WTC11 (cell line): Measurements from ENCODE around the gene WFDC12. TPM values are rescaled to one million over a fixed set of nuclear protein-coding genes. Genes with fewer than 3 reads are reported as not detected.
A peak's percentile ranks its signal among the peaks of the same experiment; 100 is the strongest.

Source experiments
- ATAC-seq: fragments of 200-7000 bp; cut with Tn5 transposase; 2 replicates; pipeline ENCODE4 v1.10.0; 2021; ENCODE audit warnings: mild to moderate bottlenecking, moderate library complexity
- CTCF ChIA-PET: fragments of 300-600 bp; sonication (Branson Sonifier 250); formaldehyde crosslinking; loops from one replicate; lab custom pipeline; 2021; ENCODE audit warnings: antibody characterized with exemption; lab: Charles Lee
- POLR2A ChIA-PET: fragments of 350-600 bp; sonication (Branson Sonifier 250); formaldehyde crosslinking; loops from one replicate; lab custom pipeline; 2021; ENCODE audit warnings: antibody characterized with exemption; lab: Charles Lee
- DNase-seq: peaks from one replicate; pipeline ENCODE4 v3.0.0; 2021; ENCODE audit warnings: low spot score
- H3K27ac Mint-ChIP-seq: 2 replicates; pipeline ENCODE4 v1.8.0; 2021; ENCODE audit warnings: mixed read lengths
- H3K27me3 Mint-ChIP-seq: 2 replicates; pipeline ENCODE4 v1.8.0; 2021; ENCODE audit warnings: low read depth, mild to moderate bottlenecking, moderate library complexity, mixed read lengths
- H3K36me3 Mint-ChIP-seq: 2 replicates; pipeline ENCODE4 v1.8.0; 2021; ENCODE audit warnings: mixed read lengths
- H3K4me1 Mint-ChIP-seq: 2 replicates; pipeline ENCODE4 v1.8.0; 2022; ENCODE audit warnings: mixed read lengths
- H3K4me3 Mint-ChIP-seq: 2 replicates; pipeline ENCODE4 v1.8.0; 2021; ENCODE audit warnings: mild to moderate bottlenecking, moderate library complexity, mixed read lengths
- H3K9me3 Mint-ChIP-seq: 2 replicates; pipeline ENCODE4 v1.8.0; 2021; ENCODE audit warnings: mixed read lengths
- ATF2 ChIP-seq: sonication (generic); formaldehyde crosslinking; IDR thresholded peaks from 2 replicates; pipeline ENCODE4 v1.8.1; 2022; ENCODE audit warnings: low read depth, missing genetic modification reagents, borderline replicate concordance
- CTCF ChIP-seq: fragments of 200-600 bp; IDR thresholded peaks from 2 replicates; pipeline ENCODE4 v1.8.0; 2022; ENCODE audit warnings: antibody characterized with exemption
- E2F1 ChIP-seq: sonication (generic); formaldehyde crosslinking; IDR thresholded peaks from 2 replicates; pipeline ENCODE4 v1.8.0; 2022; ENCODE audit warnings: mild to moderate bottlenecking, missing genetic modification reagents
- ERG ChIP-seq: fragments of 250-450 bp; sonication (Bioruptor Pico); IDR thresholded peaks from 2 replicates; pipeline ENCODE4 v1.8.0; 2021; ENCODE audit warnings: mild to moderate bottlenecking
- ESRRA ChIP-seq: sonication (generic); formaldehyde crosslinking; IDR thresholded peaks from 2 replicates; pipeline ENCODE4 v1.8.1; 2022; ENCODE audit warnings: mild to moderate bottlenecking, missing genetic modification reagents, borderline replicate concordance
- GABPB1 ChIP-seq: sonication (generic); formaldehyde crosslinking; IDR thresholded peaks from 2 replicates; pipeline ENCODE4 v1.8.1; 2023; ENCODE audit warnings: mild to moderate bottlenecking, missing genetic modification reagents
- GRHL2 ChIP-seq: fragments of 250-450 bp; sonication (Bioruptor Pico); IDR thresholded peaks from 2 replicates; pipeline ENCODE4 v1.8.0; 2022; ENCODE audit warnings: mild to moderate bottlenecking, moderate library complexity; ENCODE audit not compliant: insufficient replicate concordance, severe bottlenecking
- JUN ChIP-seq: sonication (generic); formaldehyde crosslinking; IDR thresholded peaks from 2 replicates; pipeline ENCODE4 v1.8.0; 2023; ENCODE audit warnings: mild to moderate bottlenecking, missing genetic modification reagents
- KAT7 ChIP-seq: sonication (generic); formaldehyde crosslinking; IDR thresholded peaks from 2 replicates; pipeline ENCODE4 v1.8.1; 2023; ENCODE audit warnings: missing genetic modification reagents, mild to moderate bottlenecking, borderline replicate concordance
- MYBL2 ChIP-seq: sonication (generic); formaldehyde crosslinking; IDR thresholded peaks from 2 replicates; pipeline ENCODE4 v1.8.1; 2023; ENCODE audit warnings: mild to moderate bottlenecking, moderate library complexity, missing genetic modification reagents
- NFATC4 ChIP-seq: fragments of 250-450 bp; sonication (Bioruptor Pico); IDR thresholded peaks from 2 replicates; pipeline ENCODE4 v1.9.0; 2021; ENCODE audit warnings: mild to moderate bottlenecking
- NFYB ChIP-seq: sonication (generic); formaldehyde crosslinking; conservative IDR thresholded peaks from 2 replicates; pipeline ENCODE4 v1.8.0; 2022; ENCODE audit warnings: low read depth, missing genetic modification reagents
- RELA ChIP-seq: sonication (generic); formaldehyde crosslinking; IDR thresholded peaks from 2 replicates; pipeline ENCODE4 v1.8.1; 2022; ENCODE audit warnings: missing genetic modification reagents, mild to moderate bottlenecking, borderline replicate concordance
- ZBTB21 ChIP-seq: sonication (generic); formaldehyde crosslinking; IDR thresholded peaks from 2 replicates; pipeline ENCODE4 v1.8.1; 2023; ENCODE audit warnings: mild to moderate bottlenecking, missing genetic modification reagents, borderline replicate concordance
- ZBTB43 ChIP-seq: sonication (generic); formaldehyde crosslinking; IDR thresholded peaks from 2 replicates; pipeline ENCODE4 v1.8.1; 2023; ENCODE audit warnings: mild to moderate bottlenecking, missing genetic modification reagents
- ZMAT4 ChIP-seq: fragments of 250-450 bp; sonication (Bioruptor Pico); IDR thresholded peaks from 2 replicates; pipeline ENCODE4 v1.9.0; 2021; ENCODE audit warnings: mild to moderate bottlenecking
- ZNF121 ChIP-seq: sonication (generic); formaldehyde crosslinking; IDR thresholded peaks from 2 replicates; pipeline ENCODE4 v1.8.0; 2023; ENCODE audit warnings: missing genetic modification reagents
- total RNA-seq: library from RNA; stranded (reverse); gene quantifications from 3 replicates; pipeline ENCODE4 v1.2.3, GENCODE V29; 2021

WFDC12 gene
- total RNA-seq, 1 experiment from 2014 or later: not detected

GRCh38 chr20:45112754-45113153 lies 11.5 kb downstream of the WFDC12 start (continued):
- no peak for TF ChIP-seq ERG (CRISPR knock-in tag)
- TF ChIP-seq, all 79 proteins: peak for 0

- Mint-ChIP-seq H3K4me1 (peaks cover 8% of the 10 kb centered on the region; the same call in 1 of the 2 replicates), H3K4me3 (no peak overlapping the region), H3K9me3 (no peaks in the 10 kb centered on the region), H3K36me3 (no peaks in the 10 kb centered on the region), H3K27me3 (peaks cover 4% of the 10 kb centered on the region; the same call in 1 of the 2 replicates), H3K27ac (no peak overlapping the region)
- ChIA-PET POLR2A (no interaction called here), CTCF (interaction anchor here (0.6 to 7.9 kb wide), 39 partner anchors 8 to 385 kb away, joined by 3 to 165 read pairs (median 5); partner anchors contain the start of genes KCNS1, MATN4, PABPC1L and SEMG1)
- DNase-seq (peak; percentile 52), ATAC-seq (peak; percentile 54)
- no peak for TF ChIP-seq NFATC4 (CRISPR knock-in tag)
- peak; percentile 71 for TF ChIP-seq CTCF
- TF ChIP-seq ESRRA (CRISPR knock-in tag): no peak
Observed at GRCh38 chr20:45111799-45112471, 12.3 kb downstream of the WFDC12 start.

- CTCF ChIA-PET: interaction anchor here (0.6 to 7.9 kb wide), 38 partner anchors 8 to 384 kb away, joined by 3 to 165 read pairs (median 5); partner anchors contain the start of genes KCNS1, MATN4, PABPC1L and SEMG1
- Mint-ChIP-seq H3K27me3 (peaks cover 4% of the 10 kb centered on the region; the same call in 1 of the 2 replicates), H3K36me3 (no peaks in the 10 kb centered on the region), H3K9me3 (no peaks in the 10 kb centered on the region), H3K27ac (no peak overlapping the region), H3K4me1 (peaks cover 8% of the 10 kb centered on the region; the same call in 1 of the 2 replicates), H3K4me3 (no peak overlapping the region)
- POLR2A ChIA-PET: no interaction called here
- no peak for ATAC-seq
- no peak for DNase-seq
- TF ChIP-seq ZNF121 (CRISPR knock-in tag) (no peak), KAT7 (CRISPR knock-in tag) (no peak), NFYB (CRISPR knock-in tag) (no peak), GRHL2 (no peak), ATF2 (CRISPR knock-in tag) (no peak), E2F1 (CRISPR knock-in tag) (no peak), ZBTB43 (no peak), MYBL2 (no peak), GABPB1 (CRISPR knock-in tag) (no peak), CTCF (no peak), JUN (no peak), ZBTB21 (no peak), RELA (no peak), ERG (CRISPR knock-in tag) (no peak), ZMAT4 (CRISPR knock-in tag) (no peak)
Observed at GRCh38 chr20:45111285-45111684, 13.0 kb downstream of the WFDC12 start.
